HG02623 (cell line): ENCODE results near the gene SMC2.
A peak's percentile ranks its signal among the peaks of the same experiment; 100 is the strongest.

Experiments used
- ATAC-seq: cut with Tn5 transposase; IDR thresholded peaks from one replicate; pipeline ENCODE4 v1.9.1; 2021; ENCODE audit warnings: moderate library complexity; ENCODE audit not compliant: unreplicated experiment

The SMC2 gene

GRCh38 chr9:104093647-104094533 is at the start of gene SMC2:
TSS of gene SMC2 (plus strand) at chr9:104094309. CDS start at chr9:104095385, 1,076 bp downstream.
- ATAC-seq, result peak; percentile 89

DNA sequence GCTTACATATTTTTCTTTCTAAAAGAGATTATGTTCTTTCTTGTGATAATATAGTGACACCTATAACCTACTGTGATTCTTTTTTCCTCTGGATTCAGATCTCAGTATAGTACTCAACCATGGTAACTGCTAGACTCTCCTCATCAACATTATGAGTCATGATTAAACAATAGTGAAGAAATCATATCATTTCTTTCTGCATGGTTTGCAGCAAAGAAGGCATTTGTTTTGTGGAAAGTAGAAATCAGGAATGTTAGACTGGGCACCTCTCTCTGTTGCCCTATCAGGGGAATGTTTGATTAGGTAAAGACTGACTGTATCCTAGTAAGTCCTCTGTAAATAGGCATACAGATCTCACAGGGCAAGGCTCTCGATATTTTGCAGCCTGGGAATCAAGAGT is 25.6 kb upstream of the SMC2 start:
- no peak for ATAC-seq

- ATAC-seq, result no peak
Measured at GRCh38 chr9:104069288-104069687, 24.8 kb upstream of the SMC2 start.

- ATAC-seq, result no peak
Measured at GRCh38 chr9:104071589-104071988, 22.5 kb upstream of the SMC2 start.

GRCh38 chr9:104073098-104073769 is 20.9 kb upstream of the SMC2 start:
- no peak for ATAC-seq

DNA sequence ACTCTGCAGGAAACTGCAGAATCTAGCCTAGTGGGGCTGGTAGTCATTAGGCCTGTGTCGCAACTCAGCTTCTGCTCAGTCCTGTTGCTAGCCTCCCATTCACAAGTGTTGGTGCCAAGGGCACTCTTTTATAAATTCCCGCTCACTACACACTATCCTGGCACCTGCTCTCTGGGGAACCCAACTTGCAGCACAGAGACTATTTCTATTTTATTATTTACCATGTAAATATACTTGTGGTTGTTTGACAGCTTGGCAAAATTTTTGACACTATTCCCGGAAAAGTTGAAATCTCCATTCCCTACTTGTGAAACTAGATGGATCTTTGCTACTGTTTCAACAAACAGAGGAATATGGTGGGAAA is 20.4 kb upstream of the SMC2 start:
- ATAC-seq, result no peak

DNA sequence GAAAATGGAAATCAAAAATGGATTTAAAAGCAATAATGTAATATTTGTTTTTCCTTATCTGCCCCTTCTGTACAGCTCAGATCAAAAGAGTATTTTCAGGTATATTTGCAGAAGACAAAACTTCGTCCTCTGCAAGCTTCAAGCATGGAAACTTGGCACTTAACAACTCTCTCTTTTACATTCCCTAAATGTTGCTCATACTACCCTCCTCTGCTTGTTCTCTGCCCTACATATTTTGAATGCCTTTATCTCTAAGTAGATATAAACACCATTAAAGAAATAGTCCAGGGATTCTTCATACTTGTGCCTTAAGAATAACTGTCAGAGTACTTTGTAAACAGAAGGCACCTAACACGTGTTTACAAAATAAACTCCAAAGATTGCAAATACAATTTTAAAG is 19.2 kb upstream of the SMC2 start:
- no peak for ATAC-seq

- no peak for ATAC-seq
Measured at GRCh38 chr9:104075801-104076753, 18.0 kb upstream of the SMC2 start.

GRCh38 chr9:104078596-104078995 is 15.5 kb upstream of the SMC2 start:
- ATAC-seq, result no peak

DNA sequence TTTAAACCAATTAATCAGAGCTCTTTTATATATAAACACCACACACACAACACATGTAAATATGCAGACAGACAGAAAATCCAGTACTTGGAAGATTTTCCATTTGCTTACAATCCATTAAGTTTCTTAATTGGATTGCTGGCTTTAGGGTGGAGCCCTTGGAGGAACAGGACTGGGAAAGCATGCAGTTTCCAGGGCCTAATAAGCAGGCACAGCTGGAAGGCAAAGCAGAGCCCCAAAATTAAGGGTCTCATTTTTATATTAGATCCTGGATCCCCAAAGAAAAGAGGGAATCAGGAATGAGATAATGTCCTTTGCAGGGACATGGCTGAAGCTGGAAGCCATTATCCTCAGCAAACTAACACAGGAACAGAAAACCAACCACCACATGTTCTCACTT is 13.1 kb upstream of the SMC2 start:
- no peak for ATAC-seq

DNA sequence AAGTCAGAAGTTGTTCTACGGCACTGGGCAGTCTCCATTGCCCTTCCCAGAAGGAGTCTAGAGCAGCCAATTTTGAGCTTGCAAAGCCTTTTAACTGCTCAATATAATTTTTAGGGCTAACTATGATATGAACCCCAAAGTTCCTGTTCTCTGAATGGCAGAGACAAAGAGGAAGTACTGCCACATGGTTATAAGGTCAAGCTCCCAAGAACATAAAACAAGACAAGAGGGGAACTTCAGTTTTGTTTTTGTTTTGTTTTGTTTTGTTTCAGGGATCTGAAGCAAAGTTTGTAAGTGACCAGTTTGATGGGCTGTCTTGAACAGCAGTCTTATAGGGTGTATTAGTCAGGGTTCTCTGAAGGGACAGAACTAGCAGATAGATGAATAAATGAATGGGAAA is 11.9 kb upstream of the SMC2 start:
- ATAC-seq, result no peak

DNA sequence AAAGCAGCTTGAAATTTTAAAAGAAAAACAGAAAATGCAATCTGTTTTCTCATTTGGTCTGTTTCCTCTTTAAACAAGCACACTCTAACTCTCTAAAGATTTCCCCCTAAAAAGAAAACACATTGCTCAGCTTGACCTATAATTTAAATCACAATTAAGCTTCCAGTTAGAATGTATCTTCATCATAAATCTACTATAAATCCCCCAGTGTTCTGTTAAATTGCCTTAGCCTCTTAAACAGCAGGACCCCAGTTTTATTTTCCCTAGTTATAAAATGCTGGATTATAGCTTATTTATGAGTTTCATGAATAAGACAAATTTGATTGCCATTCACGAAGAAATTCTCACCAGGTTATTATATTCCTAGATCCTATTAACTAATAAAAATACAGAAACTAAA is 8.6 kb upstream of the SMC2 start:
- no peak for ATAC-seq

DNA sequence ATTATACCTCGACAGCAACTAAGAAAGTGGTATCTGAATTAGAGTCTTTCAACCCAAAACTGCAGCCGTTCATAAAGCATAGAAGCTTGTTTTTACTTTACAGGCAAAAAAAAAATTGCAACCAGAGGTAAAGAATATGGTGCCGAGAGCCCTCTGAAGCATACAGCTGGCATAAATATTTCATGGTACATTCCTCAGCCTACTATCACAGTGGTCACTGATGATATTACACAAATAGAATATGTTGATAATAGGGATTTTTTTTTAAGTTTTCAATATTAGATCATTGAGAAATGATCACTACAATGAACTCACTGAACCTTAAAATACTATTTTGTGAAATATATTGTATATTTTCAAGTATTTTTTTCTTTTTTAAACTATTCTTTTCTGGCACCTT is 6.2 kb upstream of the SMC2 start:
- ATAC-seq, result no peak

- ATAC-seq, result no peak
Measured at GRCh38 chr9:104088416-104088815, 5.7 kb upstream of the SMC2 start.

GRCh38 chr9:104090578-104090977 is 3.5 kb upstream of the SMC2 start:
- no peak for ATAC-seq

DNA sequence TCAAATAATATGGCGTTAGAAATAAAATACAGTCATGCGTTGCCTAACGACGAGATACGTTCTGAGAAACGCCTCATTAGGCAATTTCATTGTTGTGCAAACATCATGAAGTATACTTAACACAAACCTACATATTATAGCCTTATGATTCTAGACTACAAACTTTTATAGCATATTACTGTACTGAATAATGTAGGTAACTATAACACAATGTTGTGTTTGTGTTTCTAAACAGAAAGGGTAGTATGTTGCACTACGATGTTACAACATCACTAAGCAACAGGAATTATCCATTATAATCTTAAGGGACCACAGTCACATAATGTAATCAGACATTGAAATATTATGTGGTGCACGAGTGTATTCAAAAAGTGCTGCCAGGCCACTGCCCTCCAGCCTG is 3.0 kb upstream of the SMC2 start:
- no peak for ATAC-seq

- ATAC-seq, result no peak
Measured at GRCh38 chr9:104091708-104092107, 2.4 kb upstream of the SMC2 start.

DNA sequence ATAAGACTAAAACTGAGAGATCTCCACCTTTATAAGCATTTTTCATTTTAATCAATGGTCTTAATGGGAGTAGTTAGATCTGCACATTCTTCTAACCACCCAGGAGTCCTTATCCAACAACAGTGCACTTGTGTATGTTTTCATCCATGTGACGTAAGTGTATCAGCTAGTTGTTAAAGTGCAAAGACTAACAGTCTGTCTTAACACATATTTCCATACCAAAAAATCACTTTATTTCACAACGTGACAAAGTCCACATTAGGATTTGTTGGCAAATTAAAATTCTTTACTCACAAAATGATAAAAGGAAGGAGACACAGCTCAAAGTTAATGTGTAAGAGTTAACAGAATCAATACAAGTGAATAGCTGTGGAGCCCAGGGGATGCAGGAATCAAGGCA is 1.9 kb upstream of the SMC2 start:
- no peak for ATAC-seq

GRCh38 chr9:104092875-104093600 is 1.1 kb upstream of the SMC2 start:
- no peak for ATAC-seq

DNA sequence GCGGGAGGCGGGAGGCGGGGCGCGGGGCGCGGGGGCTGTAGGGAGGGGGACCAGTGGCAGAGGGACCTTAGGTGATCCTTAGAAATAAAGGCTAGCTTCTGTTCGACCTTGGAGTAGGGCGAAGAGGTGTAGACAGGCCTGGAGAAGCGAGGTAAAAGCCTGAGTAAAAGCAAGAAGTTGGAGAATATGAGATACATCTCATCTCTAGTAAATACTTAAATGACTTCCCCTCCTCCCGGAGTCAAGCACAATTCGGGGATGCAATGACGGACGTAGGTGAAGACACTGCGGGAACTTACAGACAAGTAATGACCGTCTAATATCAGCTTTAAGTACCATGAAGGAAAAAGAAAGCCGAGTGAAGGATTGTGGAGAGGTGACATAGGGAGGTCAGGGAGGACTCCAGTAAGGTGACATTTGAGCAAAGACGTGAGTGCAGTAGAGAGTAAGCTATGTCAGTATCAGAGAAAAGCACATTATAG is 466 bp downstream of the SMC2 start:
- ATAC-seq, result peak; percentile 1

GRCh38 chr9:104099630-104100029 is 5.5 kb downstream of the SMC2 start:
- ATAC-seq, result no peak
